SK-N-SH treated with all-trans-retinoic acid at 6 μM for 48 hours (cell line): ENCODE data around the gene OR8B8.
"Not testable (repeated sequence)": the region's sequence is repeated elsewhere in the genome, so short reads cannot be mapped to it uniquely, and the experiment has no call there.

Experiments
- ATAC-seq: fragments of 200-7000 bp; cut with Tn5 transposase; 3 replicates; pipeline ENCODE4 v1.9.1; 2020; ENCODE audit warnings: mild to moderate bottlenecking, moderate library complexity
- ARNTL ChIP-seq: fragments of 450-650 bp; formaldehyde crosslinking; IDR thresholded peaks from 2 replicates; pipeline ENCODE4 v1.5.0; 2020; ENCODE audit warnings: low read depth, mild to moderate bottlenecking, moderate library complexity, borderline replicate concordance
- BACH2 ChIP-seq: fragments of 250-450 bp; sonication (Bioruptor Pico); IDR thresholded peaks from 2 replicates; pipeline ENCODE4 v1.9.0; 2021; ENCODE audit warnings: mild to moderate bottlenecking, borderline replicate concordance
- CREB5 ChIP-seq: fragments of 250-450 bp; sonication (Bioruptor Pico); IDR thresholded peaks from 2 replicates; pipeline ENCODE4 v1.5.1; 2020; ENCODE audit warnings: low read depth, mild to moderate bottlenecking, moderate library complexity
- CSDC2 ChIP-seq: fragments of 250-450 bp; sonication (Bioruptor Pico); IDR thresholded peaks from 2 replicates; pipeline ENCODE4 v1.5.0; 2020; ENCODE audit warnings: mild to moderate bottlenecking, moderate library complexity
- CSRNP3 ChIP-seq: fragments of 250-450 bp; sonication (Bioruptor Pico); IDR thresholded peaks from 2 replicates; pipeline ENCODE4 v1.5.1; 2021; ENCODE audit warnings: mild to moderate bottlenecking, moderate library complexity
- ESRRG ChIP-seq: fragments of 250-450 bp; sonication (Bioruptor Pico); IDR thresholded peaks from 2 replicates; pipeline ENCODE4 v1.6.1; 2021; ENCODE audit warnings: mild to moderate bottlenecking
- GLIS3 ChIP-seq: fragments of 250-450 bp; sonication (Bioruptor Pico); IDR thresholded peaks from 2 replicates; pipeline ENCODE4 v1.5.0; 2020; ENCODE audit warnings: mild to moderate bottlenecking, moderate library complexity
- OSR1 ChIP-seq: fragments of 250-450 bp; sonication (Bioruptor Pico); IDR thresholded peaks from 2 replicates; pipeline ENCODE4 v1.8.0; 2022; ENCODE audit warnings: moderate library complexity, mild to moderate bottlenecking, inconsistent platforms
- PATZ1 ChIP-seq: fragments of 250-450 bp; sonication (Bioruptor Pico); IDR thresholded peaks from 2 replicates; pipeline ENCODE4 v1.8.0; 2020; ENCODE audit warnings: mild to moderate bottlenecking, moderate library complexity, borderline replicate concordance
- PPARA ChIP-seq: fragments of 250-450 bp; sonication (Bioruptor Pico); IDR thresholded peaks from 2 replicates; pipeline ENCODE4 v1.5.0; 2020; ENCODE audit warnings: mild to moderate bottlenecking, borderline replicate concordance
- RARB ChIP-seq: fragments of 250-450 bp; sonication (Bioruptor Pico); IDR thresholded peaks from 2 replicates; pipeline ENCODE4 v1.8.0; 2021; ENCODE audit warnings: mild to moderate bottlenecking, moderate library complexity
- SNAI2 ChIP-seq: fragments of 250-450 bp; sonication (Bioruptor Pico); IDR thresholded peaks from 2 replicates; pipeline ENCODE4 v1.5.0; 2020; ENCODE audit warnings: mild to moderate bottlenecking, moderate library complexity
- TCF4 ChIP-seq: fragments of 250-450 bp; sonication (Bioruptor Pico); IDR thresholded peaks from 2 replicates; pipeline ENCODE4 v1.8.0; 2021; ENCODE audit warnings: mild to moderate bottlenecking, moderate library complexity, borderline replicate concordance
- TOX ChIP-seq: fragments of 250-450 bp; sonication (Bioruptor Pico); IDR thresholded peaks from 2 replicates; pipeline ENCODE4 v1.8.0; 2021; ENCODE audit warnings: mild to moderate bottlenecking, moderate library complexity, borderline replicate concordance
- TSHZ2 ChIP-seq: fragments of 250-450 bp; sonication (Bioruptor Pico); IDR thresholded peaks from 2 replicates; pipeline ENCODE4 v1.5.0; 2020; ENCODE audit warnings: mild to moderate bottlenecking, moderate library complexity
- ZC3H10 ChIP-seq: fragments of 250-450 bp; sonication (Bioruptor Pico); IDR thresholded peaks from 2 replicates; pipeline ENCODE4 v1.5.1; 2021; ENCODE audit warnings: mild to moderate bottlenecking, moderate library complexity
- ZFP3 ChIP-seq: fragments of 250-450 bp; sonication (Bioruptor Pico); IDR thresholded peaks from 2 replicates; pipeline ENCODE4 v1.5.0; 2020; ENCODE audit warnings: mild to moderate bottlenecking, moderate library complexity
- ZFP30 ChIP-seq: fragments of 450-650 bp; formaldehyde crosslinking; IDR thresholded peaks from 2 replicates; pipeline ENCODE4 v1.5.0; 2022; ENCODE audit warnings: mild to moderate bottlenecking, moderate library complexity
- ZNF565 ChIP-seq: fragments of 450-650 bp; formaldehyde crosslinking; conservative IDR thresholded peaks from 2 replicates; pipeline ENCODE4 v1.5.0; 2020; ENCODE audit warnings: low read depth, mild to moderate bottlenecking, moderate library complexity
- ZNF70 ChIP-seq: fragments of 450-650 bp; formaldehyde crosslinking; IDR thresholded peaks from 2 replicates; pipeline ENCODE4 v1.5.0; 2020; ENCODE audit warnings: mild to moderate bottlenecking, moderate library complexity
- ZNF8 ChIP-seq: fragments of 450-650 bp; formaldehyde crosslinking; IDR thresholded peaks from 2 replicates; pipeline ENCODE4 v1.5.0; 2020; ENCODE audit warnings: mild to moderate bottlenecking, moderate library complexity

The OR8B8 gene

GRCh38 chr11:124405581-124405980, 39.9 kb downstream of the OR8B8 start (continued):
- TF ChIP-seq CSRNP3 (CRISPR knock-in tag) (no peak), PPARA (CRISPR knock-in tag) (no peak), PATZ1 (CRISPR knock-in tag) (no peak), ZFP3 (CRISPR knock-in tag) (no peak), ZFP30 (no peak), ZNF565 (CRISPR knock-in tag) (no peak), TOX (no peak), RARB (CRISPR knock-in tag) (no peak)

- not testable (repeated sequence) for ATAC-seq
These were observed 42.3 kb downstream of the OR8B8 start for GRCh38 chr11:124403186-124403585.

- TF ChIP-seq TCF4 (CRISPR knock-in tag): no peak
- no peak for TF ChIP-seq ZNF8 (CRISPR knock-in tag)
- no peak for TF ChIP-seq TSHZ2 (CRISPR knock-in tag)
- no peak for TF ChIP-seq SNAI2 (CRISPR knock-in tag)
- TF ChIP-seq ZNF70 (CRISPR knock-in tag): no peak
- TF ChIP-seq CSDC2 (CRISPR knock-in tag): no peak
- TF ChIP-seq ZFP30: no peak
- no peak for TF ChIP-seq CREB5
- TF ChIP-seq OSR1: no peak
- TF ChIP-seq ZNF565 (CRISPR knock-in tag): no peak
- TF ChIP-seq GLIS3: no peak
- ATAC-seq: peak; percentile 99
These were observed 43.1 kb downstream of the OR8B8 start for GRCh38 chr11:124402326-124402922.

- TF ChIP-seq ESRRG (CRISPR knock-in tag): no peak
- TF ChIP-seq TCF4 (CRISPR knock-in tag): no peak
- no peak for TF ChIP-seq ZNF8 (CRISPR knock-in tag)
- TF ChIP-seq PPARA (CRISPR knock-in tag): no peak
- TF ChIP-seq ARNTL (CRISPR knock-in tag): no peak
- TF ChIP-seq GLIS3: no peak
- no peak for TF ChIP-seq PATZ1 (CRISPR knock-in tag)
- no peak for TF ChIP-seq ZFP3 (CRISPR knock-in tag)
- TF ChIP-seq CREB5: no peak
- no peak for TF ChIP-seq TSHZ2 (CRISPR knock-in tag)
- TF ChIP-seq BACH2 (CRISPR knock-in tag): no peak
- TF ChIP-seq ZC3H10 (CRISPR knock-in tag): no peak
- no peak for TF ChIP-seq ZNF565 (CRISPR knock-in tag)
- TF ChIP-seq SNAI2 (CRISPR knock-in tag): no peak
- TF ChIP-seq CSDC2 (CRISPR knock-in tag): no peak
- TF ChIP-seq OSR1: no peak
- no peak for TF ChIP-seq ZNF70 (CRISPR knock-in tag)
- TF ChIP-seq, all 23 proteins: peak for 0
- no peak for ATAC-seq
These were observed 46.6 kb downstream of the OR8B8 start, which contains the start of gene OR8B3 for GRCh38 chr11:124398924-124399323. Gene OR8B3 (minus strand): TSS chr11:124399024. CDS start chr11:124397351, 1,673 bp downstream.

GRCh38 chr11:124396847-124397246, 48.6 kb downstream of the OR8B8 start:
- ATAC-seq: not testable (repeated sequence)
